ENCODE data around the gene TRPC4AP.

DNA sequence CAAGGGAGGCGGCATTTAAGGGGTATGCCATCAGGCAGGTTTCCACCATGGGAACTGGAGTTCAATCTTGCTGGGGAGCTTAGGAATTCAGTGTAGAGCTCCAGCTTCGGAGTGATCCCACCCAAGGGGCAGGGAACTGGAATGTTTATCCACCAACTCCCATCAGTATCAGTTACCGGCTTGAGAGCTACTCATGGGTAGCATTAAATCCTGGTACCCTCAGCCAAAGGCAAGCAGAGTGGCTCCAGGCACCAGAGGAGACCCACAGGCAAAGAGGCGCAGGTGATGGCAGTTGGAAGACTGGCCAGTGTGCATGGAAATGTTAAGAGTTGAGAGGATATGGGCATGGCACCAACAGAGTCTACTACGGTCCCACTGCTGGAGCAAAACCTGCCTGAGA lies 40.4 kb upstream of the TRPC4AP start:
- TF ChIP-seq EZH2 (optimal IDR thresholded peaks at IDR 0.05; ENCODE audit: low read depth, low read length), result no peak
- no peak for TF ChIP-seq CTCF (IDR thresholded peaks at IDR 0.05; ENCODE audit: low read length)
- no peak for TF ChIP-seq EZH2phosphoT487 (IDR thresholded peaks at IDR 0.05; ENCODE audit: low read length)
